Heart left ventricle (tissue), 13 donors: ENCODE data around the gene FHL5.

Experiments
- CTCF ChIP-seq, 12 donors: fragments of 200-600 bp; sonication (generic) in 4 of 12; IDR thresholded peaks; one replicate each; pipeline versions ENCODE4 v1.5.0 to v1.8.0; 2018 to 2022; ENCODE audit warnings: antibody characterized with exemption in 12 of 12, mild to moderate bottlenecking in 5 of 12
- POLR2A ChIP-seq, 2 donors: fragments of 450-650 bp; IDR thresholded peaks; one replicate each; pipeline ENCODE4 v1.6.1; 2017; ENCODE audit warnings: antibody characterized with exemption in 2 of 2, mild to moderate bottlenecking in 2 of 2, moderate library complexity in 2 of 2
- donor health status: ischemic (EF 13 %, LVEDD 7.1; RV severe dilation, severe dysfunction).
- donor health status: DM: no; HTN: yes; CAD: no.
- donor health status: DM: no; HTN: no; CAD: no.
- donor health status: ischemic (EF 25% LVEDD 6.9; RV normal size, moderate dysfunction).
- donor health status: ischemic (EF 25% LVEDD 5.7; RV mildly dilated, moderate dysfunction).
- donor health status: ischemic (EF 35%, LVEDD 5.7; RV mildly dilated, moderate dysfunction).
- donor health status: nonischemic (EF 11% LVEDD 7.7; RV severe dilation, severe dysfunction).
- donor health status: DM: yes; HTN: yes; CAD: no.
- donor health status: PGD.
- donor health status: ischemic (EF 29% LVEDD 5.4; RV normal size, mild dysfunction).
- donor health status: nonischemic (EF 23%, LVEDD 6.1; RV moderate dilation, normal function).

- TF ChIP-seq CTCF (IDR thresholded peaks at IDR 0.05) (no peak), POLR2A (IDR thresholded peaks at IDR 0.05) (no peak)
Measured at GRCh38 chr6:96610019-96610418, 47.1 kb downstream of the FHL5 start.
